HEK293 (cell line): ENCODE data around the gene RDX.

Experiments
- CTCF ChIA-PET: fragments of 350-600 bp; formaldehyde crosslinking; extraction: SDS; loops from one replicate; lab custom pipeline; 2021; ENCODE audit warnings: antibody characterized with exemption; lab: Yijun Ruan, JAX
- POLR2A ChIA-PET: fragments of 300-600 bp; formaldehyde crosslinking; extraction: SDS; loops from one replicate; lab custom pipeline; 2020; ENCODE audit warnings: antibody characterized with exemption, inconsistent platforms; lab: Yijun Ruan, JAX
- H3K27ac ChIP-seq: fragments of 200-500 bp; sonication (Bioruptor generic); 2 replicates; pipeline ENCODE4 v1.5.1; 2014; ENCODE audit warnings: low read depth, low read length, control low read depth, inconsistent platforms; ENCODE audit errors: extremely low read depth
- H3K36me3 ChIP-seq, 2 experiments: fragments of 200-500 bp in 1 of 2; sonication (Bioruptor generic) in 1 of 2; 1 replicate in 1 of 2; 2 replicates in 1 of 2; pipeline ENCODE4 v1.5.1; 2014 to 2017; ENCODE audit warnings: inconsistent platforms in 2 of 2, low read length in 2 of 2; ENCODE audit not compliant: control insufficient read depth in 2 of 2, insufficient read depth in 1 of 2
- H3K4me1 ChIP-seq: fragments of 200-500 bp; sonication (Bioruptor generic); 2 replicates; pipeline ENCODE4 v1.5.1; 2014; ENCODE audit warnings: mild to moderate bottlenecking, low read length, inconsistent platforms; ENCODE audit not compliant: control insufficient read depth, insufficient read depth
- H3K4me3 ChIP-seq: 2 replicates; pipeline ENCODE4 v1.5.1; 2011; ENCODE audit warnings: low read depth, mild to moderate bottlenecking, control low read depth, low read length, moderate library complexity
- H3K9me3 ChIP-seq: fragments of 200-500 bp; sonication (Bioruptor generic); 2 replicates; pipeline ENCODE4 v1.5.1; 2014; ENCODE audit warnings: low read depth, low read length, inconsistent platforms; ENCODE audit not compliant: control insufficient read depth, insufficient read depth
- BCL11B ChIP-seq: fragments of 450-650 bp; formaldehyde crosslinking; IDR thresholded peaks from 2 replicates; pipeline ENCODE4 v1.5.1; 2016; ENCODE audit warnings: low read depth, missing biosample characterization, missing genetic modification characterization
- IKZF3 ChIP-seq: fragments of 450-650 bp; IDR thresholded peaks from 2 replicates; pipeline ENCODE4 v1.5.0; 2018; ENCODE audit warnings: missing biosample characterization, mild to moderate bottlenecking, missing genetic modification characterization, moderate library complexity
- INSM2 ChIP-seq: fragments of 450-650 bp; formaldehyde crosslinking; IDR thresholded peaks from 2 replicates; pipeline ENCODE4 v1.5.1; 2016; ENCODE audit warnings: missing biosample characterization, missing genetic modification characterization
- KLF8 ChIP-seq: fragments of 450-650 bp; formaldehyde crosslinking; IDR thresholded peaks from 2 replicates; pipeline ENCODE4 v1.5.1; 2016; ENCODE audit warnings: missing biosample characterization, missing genetic modification characterization
- MZF1 ChIP-seq: fragments of 450-650 bp; formaldehyde crosslinking; IDR thresholded peaks from 2 replicates; pipeline ENCODE4 v1.5.1; 2017; ENCODE audit warnings: missing biosample characterization, missing genetic modification characterization, borderline replicate concordance
- OVOL3 ChIP-seq: fragments of 450-650 bp; formaldehyde crosslinking; IDR thresholded peaks from 2 replicates; pipeline ENCODE4 v1.5.1; 2016; ENCODE audit warnings: missing biosample characterization, missing genetic modification characterization
- ZBTB11 ChIP-seq: fragments of 450-650 bp; formaldehyde crosslinking; conservative IDR thresholded peaks from 2 replicates; pipeline ENCODE4 v1.5.1; 2016; ENCODE audit warnings: low read depth, missing biosample characterization, missing genetic modification characterization
- ZFP3 ChIP-seq: fragments of 450-650 bp; formaldehyde crosslinking; IDR thresholded peaks from 2 replicates; pipeline ENCODE4 v1.5.1; 2016; ENCODE audit warnings: low read depth, missing biosample characterization, missing genetic modification characterization
- ZIC2 ChIP-seq: fragments of 450-650 bp; formaldehyde crosslinking; IDR thresholded peaks from 2 replicates; pipeline ENCODE4 v1.5.1; 2016; ENCODE audit warnings: missing biosample characterization, missing genetic modification characterization
- ZNF140 ChIP-seq: fragments of 450-650 bp; formaldehyde crosslinking; IDR thresholded peaks from 2 replicates; pipeline ENCODE4 v1.5.1; 2016; ENCODE audit warnings: missing biosample characterization, missing genetic modification characterization
- ZNF16 ChIP-seq: fragments of 450-650 bp; formaldehyde crosslinking; IDR thresholded peaks from 2 replicates; pipeline ENCODE4 v1.5.1; 2016; ENCODE audit warnings: low read depth, missing biosample characterization, missing genetic modification characterization
- ZNF202 ChIP-seq: fragments of 450-650 bp; formaldehyde crosslinking; IDR thresholded peaks from 2 replicates; pipeline ENCODE4 v1.5.1; 2016; ENCODE audit warnings: missing biosample characterization, missing genetic modification characterization, borderline replicate concordance
- ZNF221 ChIP-seq: fragments of 450-650 bp; formaldehyde crosslinking; IDR thresholded peaks from 2 replicates; pipeline ENCODE4 v1.5.1; 2017; ENCODE audit warnings: missing biosample characterization, missing genetic modification characterization, borderline replicate concordance
- ZNF23 ChIP-seq: fragments of 450-650 bp; formaldehyde crosslinking; IDR thresholded peaks from 2 replicates; pipeline ENCODE4 v1.5.1; 2016; ENCODE audit warnings: missing biosample characterization, missing genetic modification characterization, borderline replicate concordance
- ZNF26 ChIP-seq: fragments of 450-650 bp; formaldehyde crosslinking; IDR thresholded peaks from 2 replicates; pipeline ENCODE4 v1.5.1; 2016; ENCODE audit warnings: missing biosample characterization, missing genetic modification characterization
- ZNF311 ChIP-seq: fragments of 450-650 bp; formaldehyde crosslinking; IDR thresholded peaks from 2 replicates; pipeline ENCODE4 v1.5.1; 2017; ENCODE audit warnings: missing biosample characterization, missing genetic modification characterization, borderline replicate concordance
- ZNF423 ChIP-seq: fragments of 450-650 bp; formaldehyde crosslinking; IDR thresholded peaks from 2 replicates; pipeline ENCODE4 v1.5.1; 2016; ENCODE audit warnings: missing biosample characterization, missing genetic modification characterization
- ZNF449 ChIP-seq: fragments of 450-650 bp; formaldehyde crosslinking; IDR thresholded peaks from 2 replicates; pipeline ENCODE4 v1.5.1; 2017; ENCODE audit warnings: missing biosample characterization, mild to moderate bottlenecking, missing genetic modification characterization, moderate library complexity
- ZNF488 ChIP-seq: fragments of 450-650 bp; formaldehyde crosslinking; IDR thresholded peaks from 2 replicates; pipeline ENCODE4 v1.5.1; 2016; ENCODE audit warnings: missing biosample characterization, missing genetic modification characterization
- ZNF510 ChIP-seq: fragments of 450-650 bp; formaldehyde crosslinking; IDR thresholded peaks from 2 replicates; pipeline ENCODE4 v1.5.1; 2018; ENCODE audit warnings: mild to moderate bottlenecking, missing genetic modification characterization, missing biosample characterization; ENCODE audit not compliant: insufficient replicate concordance
- ZNF549 ChIP-seq: fragments of 450-650 bp; IDR thresholded peaks from 2 replicates; pipeline ENCODE4 v1.5.1; 2018; ENCODE audit warnings: missing biosample characterization, missing genetic modification characterization, mild to moderate bottlenecking, inconsistent platforms, moderate library complexity
- ZNF626 ChIP-seq: fragments of 450-650 bp; sonication (Bioruptor Pico); formaldehyde crosslinking; IDR thresholded peaks from 2 replicates; pipeline ENCODE4 v1.5.1; 2018; ENCODE audit warnings: missing biosample characterization, missing genetic modification characterization, inconsistent platforms
- ZNF660 ChIP-seq: fragments of 450-650 bp; IDR thresholded peaks from 2 replicates; pipeline ENCODE4 v1.5.1; 2018; ENCODE audit warnings: missing biosample characterization, mild to moderate bottlenecking, missing genetic modification characterization
- ZNF670 ChIP-seq: fragments of 450-650 bp; formaldehyde crosslinking; IDR thresholded peaks from 2 replicates; pipeline ENCODE4 v1.5.1; 2016; ENCODE audit warnings: missing biosample characterization, missing genetic modification characterization, low read depth
- ZNF776 ChIP-seq: fragments of 450-650 bp; formaldehyde crosslinking; IDR thresholded peaks from 2 replicates; pipeline ENCODE4 v1.5.0; 2017; ENCODE audit warnings: missing biosample characterization, missing genetic modification characterization, borderline replicate concordance
- ZNF843 ChIP-seq: fragments of 450-650 bp; formaldehyde crosslinking; IDR thresholded peaks from 2 replicates; pipeline ENCODE4 v1.5.1; 2016; ENCODE audit warnings: missing biosample characterization, missing genetic modification characterization

RDX gene

GRCh38 chr11:110314366-110315095, 18.1 kb upstream of the RDX start:
- Histone ChIP-seq H3K9me3 (no peaks in the 10 kb centered on the region), H3K4me3 (no peak overlapping the region), H3K4me1 (no peaks in the 10 kb centered on the region), H3K27ac (no peak overlapping the region), H3K36me3 (no peaks in the 10 kb centered on the region)
- ChIA-PET CTCF (interaction anchor here (0.6 to 0.9 kb wide), 4 partner anchors 14 to 130 kb away, joined by 3 to 5 read pairs (median 3); no protein-coding TSS in a partner anchor), POLR2A (no interaction called here)
- TF ChIP-seq BCL11B, result no peak
- no peak for TF ChIP-seq ZNF140
- no peak for TF ChIP-seq IKZF3 (tag by site-specific recombination)
- TF ChIP-seq ZNF23 (tag by site-specific recombination), result no peak
- no peak for TF ChIP-seq ZBTB11 (tag by site-specific recombination)
- TF ChIP-seq ZNF776 (tag by site-specific recombination), result no peak
- no peak for TF ChIP-seq ZNF221
- no peak for TF ChIP-seq OVOL3 (tag by site-specific recombination)
- TF ChIP-seq ZIC2 (tag by site-specific recombination), result no peak
- TF ChIP-seq ZNF449 (tag by site-specific recombination), result no peak
- TF ChIP-seq ZNF16 (tag by site-specific recombination), result no peak
- no peak for TF ChIP-seq ZFP3 (tag by site-specific recombination)
- TF ChIP-seq ZNF202, result no peak
- no peak for TF ChIP-seq MZF1 (tag by site-specific recombination)
- no peak for TF ChIP-seq ZNF26 (tag by site-specific recombination)
- TF ChIP-seq ZNF311, result no peak
- TF ChIP-seq ZNF843 (tag by site-specific recombination), result no peak

GRCh38 chr11:110312670-110313069, 16.3 kb upstream of the RDX start:
- no peak overlapping the region for H3K4me3 ChIP-seq
- CTCF ChIA-PET, result interaction anchor here (0.6 to 1.0 kb wide), 2 partner anchors 61 to 1133 kb away, joined by 3 read pairs; no protein-coding TSS in a partner anchor
- H3K36me3 ChIP-seq, result no peaks in the 10 kb centered on the region
- H3K4me1 ChIP-seq, result no peaks in the 10 kb centered on the region
- no peak overlapping the region for H3K27ac ChIP-seq
- TF ChIP-seq ZNF549 (tag by site-specific recombination), result no peak
- TF ChIP-seq ZNF626, result no peak
- no peak for TF ChIP-seq ZNF488 (tag by site-specific recombination)
- TF ChIP-seq ZNF670 (tag by site-specific recombination), result no peak
- no peak for TF ChIP-seq KLF8 (tag by site-specific recombination)
- no peak for TF ChIP-seq ZNF660
- no peak for TF ChIP-seq ZNF221
- no peak for TF ChIP-seq INSM2 (tag by site-specific recombination)
- no peak for TF ChIP-seq ZNF423
- TF ChIP-seq ZNF510, result no peak
- no peaks in the 10 kb centered on the region for H3K9me3 ChIP-seq
- POLR2A ChIA-PET, result no interaction called here
